Suprapubic skin (tissue), 4 donors: ENCODE results near the gene FILIP1L.

Experiments
- EP300 ChIP-seq: sonication (generic); formaldehyde crosslinking; IDR thresholded peaks from one replicate; pipeline ENCODE4 v1.6.1; 2017; ENCODE audit warnings: antibody characterized with exemption
- POLR2A ChIP-seq, 2 donors: fragments of 450-650 bp; IDR thresholded peaks; one replicate each; pipeline ENCODE4 v1.6.1; 2017; ENCODE audit warnings: antibody characterized with exemption in 2 of 2, mild to moderate bottlenecking in 2 of 2, moderate library complexity in 2 of 2
- POLR2AphosphoS5 ChIP-seq, 3 donors: sonication (generic); formaldehyde crosslinking; IDR thresholded peaks; one replicate each; pipeline ENCODE4 v1.6.1; 2017; ENCODE audit warnings: antibody characterized with exemption in 3 of 3
- TF ChIP-seq, protein P1 (sequence below), 2 donors: fragments of 200-600 bp in 1 of 2; fragments of 450-650 bp in 1 of 2; sonication (generic) in 1 of 2; IDR thresholded peaks; one replicate each; pipeline ENCODE4 v1.5.1; 2016 to 2019; ENCODE audit warnings: antibody characterized with exemption in 2 of 2, mild to moderate bottlenecking in 1 of 2, moderate library complexity in 1 of 2

DNA sequence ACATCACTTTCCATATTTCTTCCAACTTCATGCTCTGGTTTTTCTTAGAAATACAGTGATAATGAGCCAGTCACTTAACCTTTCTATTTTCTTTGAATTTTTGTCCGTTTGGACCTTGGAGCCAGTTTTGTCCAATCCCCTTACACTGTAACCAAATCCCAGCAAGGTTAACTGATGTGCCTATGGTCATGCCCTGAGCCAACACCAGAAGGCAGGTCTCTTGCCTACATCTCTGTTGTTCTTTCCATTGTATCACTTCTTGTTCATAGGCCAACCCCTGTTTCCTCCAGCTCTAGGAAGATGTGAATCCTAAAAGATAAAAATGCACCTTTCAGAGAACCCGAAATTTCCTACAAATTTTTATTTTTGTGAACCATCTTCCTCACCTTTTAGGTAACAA, 174.0 kb downstream of the FILIP1L start:
- no peak for TF ChIP-seq POLR2AphosphoS5 (IDR thresholded peaks at IDR 0.05)
- TF ChIP-seq, protein P1, sequence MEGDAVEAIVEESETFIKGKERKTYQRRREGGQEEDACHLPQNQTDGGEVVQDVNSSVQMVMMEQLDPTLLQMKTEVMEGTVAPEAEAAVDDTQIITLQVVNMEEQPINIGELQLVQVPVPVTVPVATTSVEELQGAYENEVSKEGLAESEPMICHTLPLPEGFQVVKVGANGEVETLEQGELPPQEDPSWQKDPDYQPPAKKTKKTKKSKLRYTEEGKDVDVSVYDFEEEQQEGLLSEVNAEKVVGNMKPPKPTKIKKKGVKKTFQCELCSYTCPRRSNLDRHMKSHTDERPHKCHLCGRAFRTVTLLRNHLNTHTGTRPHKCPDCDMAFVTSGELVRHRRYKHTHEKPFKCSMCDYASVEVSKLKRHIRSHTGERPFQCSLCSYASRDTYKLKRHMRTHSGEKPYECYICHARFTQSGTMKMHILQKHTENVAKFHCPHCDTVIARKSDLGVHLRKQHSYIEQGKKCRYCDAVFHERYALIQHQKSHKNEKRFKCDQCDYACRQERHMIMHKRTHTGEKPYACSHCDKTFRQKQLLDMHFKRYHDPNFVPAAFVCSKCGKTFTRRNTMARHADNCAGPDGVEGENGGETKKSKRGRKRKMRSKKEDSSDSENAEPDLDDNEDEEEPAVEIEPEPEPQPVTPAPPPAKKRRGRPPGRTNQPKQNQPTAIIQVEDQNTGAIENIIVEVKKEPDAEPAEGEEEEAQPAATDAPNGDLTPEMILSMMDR (IDR thresholded peaks at IDR 0.05): no peak
- no peak for TF ChIP-seq EP300
- no peak for TF ChIP-seq POLR2A (IDR thresholded peaks at IDR 0.05)
